GM21423 (cell line): ENCODE measurements around the gene ARHGAP24.
"Not testable (repeated sequence)": the region's sequence is repeated elsewhere in the genome, so short reads cannot be mapped to it uniquely, and the experiment has no call there.

ENCODE experiments used
- ATAC-seq: cut with Tn5 transposase; IDR thresholded peaks from one replicate; pipeline ENCODE4 v1.9.1; 2021; ENCODE audit warnings: mild to moderate bottlenecking, moderate library complexity; ENCODE audit not compliant: unreplicated experiment

Gene ARHGAP24

GRCh38 chr4:85889314-85889713, 414.4 kb downstream of the ARHGAP24 start:
- no peak for ATAC-seq

GRCh38 chr4:85895755-85896154, 420.8 kb downstream of the ARHGAP24 start:
- no peak for ATAC-seq

GRCh38 chr4:85898231-85898630, 423.3 kb downstream of the ARHGAP24 start:
- ATAC-seq: no peak

GRCh38 chr4:85901500-85901899, 426.6 kb downstream of the ARHGAP24 start:
- ATAC-seq: no peak

- ATAC-seq: not testable (repeated sequence)
Measured at GRCh38 chr4:85902647-85903046, 427.7 kb downstream of the ARHGAP24 start.

GRCh38 chr4:85905761-85906160, 430.8 kb downstream of the ARHGAP24 start:
- no peak for ATAC-seq

GRCh38 chr4:85907001-85907400, 432.1 kb downstream of the ARHGAP24 start:
- no peak for ATAC-seq

GRCh38 chr4:85909851-85910250, 434.9 kb downstream of the ARHGAP24 start:
- ATAC-seq: no peak

GRCh38 chr4:85910985-85911384, 436.0 kb downstream of the ARHGAP24 start:
- no peak for ATAC-seq

GRCh38 chr4:85913931-85914694, 439.2 kb downstream of the ARHGAP24 start:
- ATAC-seq: no peak

- not testable (repeated sequence) for ATAC-seq
Measured at GRCh38 chr4:85915570-85915969, 440.6 kb downstream of the ARHGAP24 start.

GRCh38 chr4:85919200-85919887, 444.4 kb downstream of the ARHGAP24 start:
- ATAC-seq: no peak

GRCh38 chr4:85925071-85925470, 450.1 kb downstream of the ARHGAP24 start:
- ATAC-seq: no peak

- peak; percentile 79 for ATAC-seq
Measured at GRCh38 chr4:85928775-85929591, 454.0 kb downstream of the ARHGAP24 start.

- peak; percentile 34 for ATAC-seq
Measured at GRCh38 chr4:85929961-85930665, 455.2 kb downstream of the ARHGAP24 start.

- ATAC-seq: no peak
Measured at GRCh38 chr4:85932500-85933290, 457.7 kb downstream of the ARHGAP24 start.

GRCh38 chr4:85933291-85933640, 458.3 kb downstream of the ARHGAP24 start:
- no peak for ATAC-seq

- no peak for ATAC-seq
Measured at GRCh38 chr4:85937507-85937906, 462.6 kb downstream of the ARHGAP24 start.

- ATAC-seq: no peak
Measured at GRCh38 chr4:85938062-85938461, 463.1 kb downstream of the ARHGAP24 start.

GRCh38 chr4:85938902-85939301, 464.0 kb downstream of the ARHGAP24 start:
- no peak for ATAC-seq
